Small intestine (tissue), 7 donors: ENCODE measurements around the gene TRPM1. TPM values are rescaled to one million over a fixed set of nuclear protein-coding genes. Genes with fewer than 3 reads are reported as not detected.

Experiments used
- DNase-seq, 2 donors: peaks; one replicate each; pipeline versions ENCODE4 v3.0.0 to v3.0.0-alpha.2; 2013
- FAIRE-seq: peaks from 2 replicates; lab custom pipeline; 2012; peaks lifted over from hg19 to GRCh38; lab: Jason Lieb, UNC
- H3K27ac ChIP-seq, 3 donors: one replicate each; pipeline ENCODE4 v1.5.1; 2013; ENCODE audit warnings: low read length in 2 of 3, mild to moderate bottlenecking in 2 of 3, control low read depth in 1 of 3, inconsistent platforms in 1 of 3, low read depth in 1 of 3, moderate library complexity in 1 of 3
- H3K27me3 ChIP-seq, 3 donors: one replicate each; pipeline ENCODE4 v1.6.1; 2013; ENCODE audit warnings: low read length in 3 of 3, inconsistent platforms in 1 of 3; ENCODE audit not compliant: control insufficient read depth in 3 of 3, insufficient read depth in 3 of 3
- H3K36me3 ChIP-seq, 3 donors: one replicate each; pipeline ENCODE4 v1.6.1; 2013; ENCODE audit warnings: low read length in 3 of 3, inconsistent platforms in 1 of 3, low read depth in 1 of 3, mild to moderate bottlenecking in 1 of 3, moderate library complexity in 1 of 3; ENCODE audit not compliant: control insufficient read depth in 3 of 3, insufficient read depth in 2 of 3
- H3K4me1 ChIP-seq, 3 donors: one replicate each; pipeline ENCODE4 v1.6.1; 2013; ENCODE audit warnings: low read length in 2 of 3, inconsistent platforms in 1 of 3, low read depth in 1 of 3, mild to moderate bottlenecking in 1 of 3, moderate library complexity in 1 of 3; ENCODE audit not compliant: control insufficient read depth in 3 of 3, insufficient read depth in 2 of 3
- H3K4me3 ChIP-seq, 3 donors: one replicate each; pipeline ENCODE4 v1.5.1; 2013; ENCODE audit warnings: low read length in 3 of 3, control low read depth in 1 of 3, inconsistent platforms in 1 of 3, low read depth in 1 of 3, mild to moderate bottlenecking in 1 of 3, moderate library complexity in 1 of 3
- H3K9me3 ChIP-seq, 2 donors: one replicate each; pipeline ENCODE4 v1.6.1; 2013; ENCODE audit warnings: low read depth in 1 of 2, low read length in 1 of 2; ENCODE audit not compliant: control insufficient read depth in 2 of 2, insufficient read depth in 1 of 2
- WGBS, 3 donors: extraction: QIAGEN DNeasy Blood & Tissue Kit; methylation state at CpG; one replicate each; pipeline ENCODE4 v1.1.7; 2013; 5-methylcytosine and 5-hydroxymethylcytosine counted together
- polyA plus RNA-seq, 4 donors: library from polyadenylated mRNA; stranded (reverse) in 3 of 4; unstranded in 1 of 4; fragments of 200-250 nt in 3 of 4; fragments of 120-200 nt in 1 of 4; gene quantifications; one replicate each; pipeline versions ENCODE4 v1.2.1 to v1.2.3, GENCODE V29; 2013
- donor health status: healthy with polysubstance abuse.
- donor health status: control.
- donor health status: control.
- donor health status: Bipolar disorder and iron deficiency.
- donor health status: healthy.

The TRPM1 gene
- polyA plus RNA-seq, 4 donors: under 0.01 TPM; not detected in 3

DNA sequence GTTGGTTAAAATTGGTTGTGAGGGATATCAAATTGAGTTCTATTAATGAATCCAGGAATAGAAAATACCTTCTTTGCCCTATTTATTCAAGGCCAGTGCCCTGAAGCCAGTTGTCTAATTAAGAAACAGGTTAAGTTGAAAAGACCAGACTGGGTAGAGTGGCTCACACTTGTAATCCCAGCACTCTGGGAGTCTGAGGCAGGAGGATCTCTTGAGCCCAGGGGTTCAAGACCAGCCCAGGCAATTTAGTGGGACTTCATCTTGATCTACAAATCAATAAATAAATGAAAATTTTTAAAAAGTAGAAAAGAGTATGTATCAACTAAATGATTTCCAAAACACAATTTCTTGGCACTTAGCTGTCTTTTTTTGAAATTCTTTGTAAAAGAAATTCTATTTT is 40.3 kb upstream of the TRPM1 start:
- Histone ChIP-seq H3K27me3 (no peaks in the 10 kb centered on the region), H3K9me3 (peaks cover 0 to 3% of the 10 kb centered on the region in 2 donors), H3K36me3 (no peaks in the 10 kb centered on the region), H3K4me3 (no peak overlapping the region), H3K27ac (no peak overlapping the region), H3K4me1 (no peaks in the 10 kb centered on the region)
- FAIRE-seq: no peak
- no peak for DNase-seq

DNA sequence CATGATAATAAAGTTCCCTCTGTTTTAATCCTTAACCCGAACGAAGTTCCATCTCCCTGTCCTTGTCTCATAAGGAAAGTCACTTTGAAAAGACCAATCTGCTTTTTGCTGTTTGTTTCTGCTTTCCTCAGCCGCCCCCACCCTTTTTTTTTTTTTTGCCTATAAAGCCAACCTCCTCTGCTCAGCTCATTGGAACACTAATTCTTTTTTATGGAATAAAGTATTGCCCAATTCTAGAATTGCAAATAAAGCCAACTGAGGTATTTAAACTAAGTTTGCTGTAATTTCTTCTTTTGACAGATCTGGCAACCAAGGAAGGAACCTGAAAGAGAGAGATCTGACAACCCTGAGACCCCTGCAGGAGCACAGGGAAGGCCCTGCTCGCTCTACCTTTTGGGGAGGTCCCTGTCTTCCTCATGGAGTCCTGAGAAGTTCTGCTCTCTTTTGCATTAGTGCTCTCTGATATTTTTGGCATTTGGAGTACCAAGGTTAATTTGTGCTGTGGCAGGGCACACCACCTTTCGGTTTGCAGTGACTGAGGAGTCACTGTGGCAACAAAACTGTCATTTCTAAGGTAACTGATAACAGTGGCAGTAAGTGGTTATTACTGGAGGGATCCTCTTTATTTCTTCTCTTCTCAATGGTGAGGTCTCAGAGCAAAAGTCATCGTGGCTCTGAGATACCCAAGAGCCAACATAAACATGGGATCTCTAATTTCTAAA is 35.2 kb upstream of the TRPM1 start:
- FAIRE-seq: no peak
- 64 to 68% (median 64%) methylated on average over 6 of the region's 6 CpGs for WGBS, 3 donors
- Histone ChIP-seq H3K4me1 (no peaks in the 10 kb centered on the region), H3K9me3 (peaks cover 0 to 7% of the 10 kb centered on the region in 2 donors), H3K27ac (no peak overlapping the region), H3K36me3 (no peaks in the 10 kb centered on the region), H3K4me3 (no peak overlapping the region), H3K27me3 (peaks cover 0 to 4% (median 0%) of the 10 kb centered on the region in 3 donors)
- DNase-seq: no peak

DNA sequence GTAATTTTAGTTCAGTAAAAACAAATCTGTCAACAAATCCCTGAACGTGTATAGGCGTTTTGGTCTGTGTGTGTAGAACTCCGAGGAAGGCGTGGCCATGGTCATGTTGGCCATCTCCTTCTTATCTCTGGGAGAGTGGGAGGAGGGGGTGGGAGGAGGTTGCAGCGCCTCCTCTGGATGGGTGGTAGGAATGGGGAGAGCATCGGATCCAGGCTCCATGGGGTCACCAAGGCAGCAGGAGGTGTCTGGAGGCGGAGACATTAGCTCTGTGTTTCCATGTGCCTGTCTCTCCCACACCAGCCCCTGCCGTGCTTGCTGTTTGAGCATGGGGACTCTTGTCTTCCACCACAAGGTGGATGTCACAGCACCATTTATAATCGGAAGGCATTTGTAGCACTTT is 34.5 kb upstream of the TRPM1 start:
- Histone ChIP-seq H3K4me3 (no peak overlapping the region), H3K36me3 (no peaks in the 10 kb centered on the region), H3K4me1 (no peaks in the 10 kb centered on the region), H3K27me3 (peaks cover 0 to 4% (median 0%) of the 10 kb centered on the region in 3 donors), H3K27ac (no peak overlapping the region), H3K9me3 (peaks cover 0 to 7% of the 10 kb centered on the region in 2 donors)
- DNase-seq (no peak), FAIRE-seq (no peak)
- 51 to 76% (median 63%) methylated on average over 9 of the region's 9 CpGs for WGBS, 3 donors

DNA sequence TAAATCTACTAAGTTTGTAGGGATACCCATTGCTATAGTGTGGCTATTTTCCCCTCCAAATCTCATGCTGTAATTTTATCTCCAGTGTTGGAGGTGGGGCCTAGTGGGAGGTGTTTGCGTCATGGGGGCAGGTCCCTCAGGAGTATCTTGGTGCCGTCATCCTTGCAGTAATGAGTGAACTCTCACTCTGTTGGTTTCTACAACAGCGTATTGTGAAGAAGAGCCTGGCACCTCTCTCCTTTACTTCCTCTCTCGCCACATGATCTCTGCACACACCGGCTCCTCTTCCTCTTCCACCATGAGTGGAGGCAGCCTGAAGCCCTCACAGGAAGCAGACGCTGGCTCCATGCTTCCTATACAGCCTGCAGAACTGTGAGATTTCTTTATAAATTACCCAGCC is 34.0 kb upstream of the TRPM1 start:
- H3K27ac ChIP-seq: no peak overlapping the region
- H3K9me3 ChIP-seq: peaks cover 0 to 7% of the 10 kb centered on the region in 2 donors
- no peaks in the 10 kb centered on the region for H3K4me1 ChIP-seq
- H3K4me3 ChIP-seq: no peak overlapping the region
- WGBS, 3 donors: 76 to 89% (median 80%) methylated on average over 6 of the region's 6 CpGs
- peaks cover 0 to 4% (median 0%) of the 10 kb centered on the region in 3 donors for H3K27me3 ChIP-seq
- no peak for DNase-seq
- no peaks in the 10 kb centered on the region for H3K36me3 ChIP-seq
- FAIRE-seq: no peak

DNA sequence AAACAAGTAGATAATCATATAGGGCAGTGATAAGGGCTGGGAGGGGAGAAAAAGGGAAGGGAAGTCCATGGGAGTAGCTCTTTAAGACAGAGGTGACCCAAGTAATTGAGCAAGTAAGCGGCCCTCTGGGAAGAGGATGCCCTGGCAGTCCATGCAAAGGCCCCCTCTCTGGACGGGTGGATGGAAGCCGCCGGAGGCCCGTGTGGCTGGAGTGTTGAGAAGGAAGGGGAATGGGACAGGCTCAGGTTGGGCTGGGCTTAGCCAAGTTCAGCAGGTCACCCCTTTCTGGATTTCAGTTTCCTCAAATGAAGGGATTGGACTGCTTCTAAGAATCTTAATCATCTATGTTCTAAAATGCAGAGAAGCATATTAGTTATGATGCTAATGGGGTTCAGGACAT is 32.4 kb upstream of the TRPM1 start:
- WGBS, 3 donors: 97 to 98% (median 98%) methylated on average over 5 of the region's 5 CpGs
- Histone ChIP-seq H3K4me1 (no peaks in the 10 kb centered on the region), H3K9me3 (peaks cover 0 to 7% of the 10 kb centered on the region in 2 donors), H3K4me3 (no peak overlapping the region), H3K27me3 (peaks cover 0 to 4% (median 0%) of the 10 kb centered on the region in 3 donors), H3K27ac (no peak overlapping the region), H3K36me3 (no peaks in the 10 kb centered on the region)
- DNase-seq: no peak
- no peak for FAIRE-seq

DNA sequence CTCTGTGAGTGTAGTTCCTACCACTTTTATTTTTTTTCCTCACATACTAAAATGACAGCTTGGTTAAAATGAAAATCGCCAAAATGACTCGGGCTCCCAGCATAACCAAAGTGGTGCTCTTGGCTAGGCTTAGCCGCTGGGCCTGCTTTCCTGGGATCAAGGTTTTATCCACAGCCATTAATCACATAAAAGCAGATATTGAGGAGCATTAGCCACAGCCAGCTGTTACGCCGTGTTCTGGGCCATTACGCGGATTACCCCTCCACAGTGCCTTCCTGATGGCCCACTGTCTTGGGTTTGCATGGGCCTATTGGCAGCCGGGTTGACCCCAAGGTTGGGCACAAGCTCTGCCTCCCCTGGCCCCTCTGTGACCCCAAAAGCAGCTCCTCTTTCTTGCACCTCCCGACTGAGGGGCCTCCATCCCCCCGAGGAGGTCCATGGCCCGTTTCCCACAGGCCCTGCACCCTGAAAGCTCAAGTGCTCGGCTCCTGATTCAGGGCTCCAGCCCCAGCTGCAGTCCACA is 30.4 kb upstream of the TRPM1 start:
- H3K4me1 ChIP-seq: no peaks in the 10 kb centered on the region
- 92 to 93% (median 93%) methylated on average over 12 of the region's 12 CpGs for WGBS, 3 donors
- H3K27me3 ChIP-seq: peaks cover 0 to 4% (median 0%) of the 10 kb centered on the region in 3 donors
- no peaks in the 10 kb centered on the region for H3K36me3 ChIP-seq
- FAIRE-seq (no peak), DNase-seq (no peak)
- H3K9me3 ChIP-seq: peaks cover 0 to 3% of the 10 kb centered on the region in 2 donors
- H3K4me3 ChIP-seq: no peak overlapping the region
- no peak overlapping the region for H3K27ac ChIP-seq

DNA sequence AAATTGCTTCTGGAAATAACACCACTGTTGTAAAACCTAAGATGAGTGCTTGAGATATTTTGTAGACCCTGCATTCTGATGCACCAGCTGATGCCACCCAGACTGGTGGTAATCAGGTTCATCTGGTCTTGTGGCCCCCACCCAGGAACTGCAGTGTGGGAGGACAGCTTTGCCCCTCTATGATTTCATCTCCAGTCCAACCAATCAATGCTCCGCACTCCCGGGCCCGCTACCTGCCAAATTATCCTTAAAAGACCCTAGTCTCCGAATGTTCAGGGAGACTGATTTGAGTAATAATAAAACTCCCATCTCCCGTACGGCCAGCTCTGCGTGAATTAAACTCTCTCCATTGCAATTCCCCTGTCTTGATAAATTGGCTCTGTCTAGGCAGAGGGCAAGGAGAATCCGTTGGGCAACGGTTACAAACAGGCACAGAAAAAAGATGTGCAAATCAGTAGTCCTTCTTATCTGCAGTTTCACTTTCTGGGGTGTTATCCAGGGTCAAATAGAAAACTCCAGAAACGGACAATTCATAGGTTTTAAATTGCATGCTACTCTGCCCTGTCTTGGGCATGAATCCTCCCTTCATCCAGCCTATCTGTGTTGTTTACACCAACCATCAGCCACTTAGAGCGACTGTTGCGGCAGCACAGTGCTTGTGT is 29.2 kb upstream of the TRPM1 start:
- H3K36me3 ChIP-seq: no peaks in the 10 kb centered on the region
- WGBS, 3 donors: 53 to 61% (median 57%) methylated on average over 12 of the region's 12 CpGs

DNA sequence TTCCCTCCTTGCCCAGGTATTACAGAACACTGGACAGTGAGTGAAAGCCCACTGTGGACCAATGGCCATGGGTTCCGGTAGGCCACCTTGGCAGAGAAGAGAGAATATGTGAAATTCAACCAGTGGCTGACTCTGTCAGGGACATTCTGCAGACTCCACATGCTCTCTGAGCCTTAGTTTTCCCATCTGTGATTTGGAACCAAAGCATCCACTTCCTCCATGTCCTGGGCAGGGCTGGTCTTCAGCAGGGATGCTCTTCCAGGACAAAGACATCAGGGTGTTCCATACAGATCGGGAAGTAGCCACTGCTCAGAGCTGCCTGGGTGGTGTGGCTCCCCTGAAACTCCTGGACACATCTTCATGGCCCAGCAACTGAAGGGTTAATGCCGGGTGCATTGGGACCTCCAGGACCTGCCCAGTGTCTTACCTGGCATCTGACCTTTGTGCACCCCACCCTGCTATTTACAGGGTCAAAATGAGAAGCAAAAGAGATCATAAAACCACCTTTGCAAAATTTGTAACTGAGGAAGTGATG is 28.3 kb upstream of the TRPM1 start:
- H3K4me3 ChIP-seq: no peak overlapping the region
- H3K9me3 ChIP-seq: peaks cover 0 to 3% of the 10 kb centered on the region in 2 donors
- no peaks in the 10 kb centered on the region for H3K4me1 ChIP-seq
- WGBS, 3 donors: 60 to 76% (median 63%) methylated on average over 3 of the region's 3 CpGs
- H3K27me3 ChIP-seq: peaks cover 0 to 4% (median 0%) of the 10 kb centered on the region in 3 donors
- DNase-seq (no peak), FAIRE-seq (no peak)
- no peaks in the 10 kb centered on the region for H3K36me3 ChIP-seq
- H3K27ac ChIP-seq: no peak overlapping the region

More for the DNA sequence above, 29.2 kb upstream of the TRPM1 start:
- H3K27ac ChIP-seq: no peak overlapping the region
- DNase-seq (no peak), FAIRE-seq (no peak)
- H3K27me3 ChIP-seq: peaks cover 0 to 4% (median 0%) of the 10 kb centered on the region in 3 donors
- H3K4me1 ChIP-seq: no peaks in the 10 kb centered on the region
- H3K4me3 ChIP-seq: no peak overlapping the region
- H3K9me3 ChIP-seq: peaks cover 0 to 3% of the 10 kb centered on the region in 2 donors
